ENCODE results near the gene TMEM229B. TPM values are rescaled to one million over a fixed set of nuclear protein-coding genes. Genes with fewer than 3 reads are reported as not detected.
A peak's percentile ranks its signal among the peaks of the same experiment; 100 is the strongest.

TMEM229B gene
- total RNA-seq, 1 experiment from 2014 or later: 3.7 TPM

- no peak for DNase-seq (ENCODE audit: low read depth)
These were observed 27.0 kb upstream of the TMEM229B start for GRCh38 chr14:67515386-67516079.

GRCh38 chr14:67514650-67515385 lies 26.3 kb upstream of the TMEM229B start:
- peak; percentile 54 for DNase-seq (ENCODE audit: low read depth)

- no peak for DNase-seq (ENCODE audit: low read depth)
These were observed 25.7 kb upstream of the TMEM229B start for GRCh38 chr14:67514203-67514607.

GRCh38 chr14:67513631-67514108 lies 25.1 kb upstream of the TMEM229B start:
- no peak for DNase-seq (ENCODE audit: low read depth)

GRCh38 chr14:67512463-67513310 lies 24.2 kb upstream of the TMEM229B start:
- DNase-seq (ENCODE audit: low read depth): no peak

GRCh38 chr14:67510836-67511235 lies 22.3 kb upstream of the TMEM229B start:
- DNase-seq (ENCODE audit: low read depth): peak; percentile 63

- DNase-seq (ENCODE audit: low read depth): peak; percentile 22
These were observed 21.6 kb upstream of the TMEM229B start for GRCh38 chr14:67510121-67510520.

- DNase-seq (ENCODE audit: low read depth): no peak
These were observed 20.4 kb upstream of the TMEM229B start for GRCh38 chr14:67508956-67509355.

- DNase-seq (ENCODE audit: low read depth): no peak
These were observed 16.7 kb upstream of the TMEM229B start for GRCh38 chr14:67505254-67505653.

GRCh38 chr14:67503331-67503730 lies 14.8 kb upstream of the TMEM229B start:
- DNase-seq (ENCODE audit: low read depth): no peak

GRCh38 chr14:67502867-67503266 lies 14.3 kb upstream of the TMEM229B start:
- DNase-seq (ENCODE audit: low read depth): no peak

GRCh38 chr14:67501670-67502069 lies 13.1 kb upstream of the TMEM229B start:
- no peak for DNase-seq (ENCODE audit: low read depth)

- DNase-seq (ENCODE audit: low read depth): no peak
These were observed 12.5 kb upstream of the TMEM229B start for GRCh38 chr14:67500981-67501380.

- DNase-seq (ENCODE audit: low read depth): no peak
These were observed 9.2 kb upstream of the TMEM229B start for GRCh38 chr14:67497716-67498115.

GRCh38 chr14:67497216-67497615 lies 8.7 kb upstream of the TMEM229B start:
- DNase-seq (ENCODE audit: low read depth): no peak

GRCh38 chr14:67495827-67496226 lies 7.3 kb upstream of the TMEM229B start:
- DNase-seq (ENCODE audit: low read depth): no peak

- DNase-seq (ENCODE audit: low read depth): no peak
These were observed 4.7 kb upstream of the TMEM229B start for GRCh38 chr14:67493092-67493717.

GRCh38 chr14:67492538-67492937 lies 4.0 kb upstream of the TMEM229B start:
- no peak for DNase-seq (ENCODE audit: low read depth)

GRCh38 chr14:67491741-67492507 lies 3.4 kb upstream of the TMEM229B start:
- DNase-seq (ENCODE audit: low read depth): no peak

GRCh38 chr14:67491285-67491684 lies 2.8 kb upstream of the TMEM229B start:
- DNase-seq (ENCODE audit: low read depth): no peak

- no peak for DNase-seq (ENCODE audit: low read depth)
These were observed 1.7 kb upstream of the TMEM229B start for GRCh38 chr14:67490196-67490595.
